Hippocampal formation (tissue), 2 donors: ENCODE data around the gene FETUB.

Source experiments
- DNase-seq, 2 donors: peaks; one replicate each; lab custom pipeline; 2025; lab: John Stamatoyannopoulos, UW

FETUB gene

DNA sequence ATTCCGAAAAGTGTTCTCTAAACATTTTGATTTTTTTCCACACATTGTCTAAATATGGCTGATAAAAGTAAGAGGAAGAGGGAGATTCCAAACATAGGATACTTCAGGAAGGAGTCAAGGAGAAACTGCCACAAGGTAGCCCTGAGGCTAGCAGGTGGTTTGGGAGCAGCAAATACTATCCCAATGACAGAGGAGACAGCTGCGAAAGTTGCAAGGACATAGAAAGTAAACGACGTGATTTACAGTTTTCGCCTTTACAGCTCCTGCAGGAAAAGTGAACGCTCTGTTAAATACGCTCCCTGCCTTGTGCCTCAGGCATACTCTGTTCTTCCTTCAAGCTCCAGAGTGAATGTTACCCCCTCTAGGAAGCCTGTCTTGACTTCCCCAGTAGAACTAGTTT is 3.7 kb upstream of the FETUB start:
- DNase-seq, result no peak

DNA sequence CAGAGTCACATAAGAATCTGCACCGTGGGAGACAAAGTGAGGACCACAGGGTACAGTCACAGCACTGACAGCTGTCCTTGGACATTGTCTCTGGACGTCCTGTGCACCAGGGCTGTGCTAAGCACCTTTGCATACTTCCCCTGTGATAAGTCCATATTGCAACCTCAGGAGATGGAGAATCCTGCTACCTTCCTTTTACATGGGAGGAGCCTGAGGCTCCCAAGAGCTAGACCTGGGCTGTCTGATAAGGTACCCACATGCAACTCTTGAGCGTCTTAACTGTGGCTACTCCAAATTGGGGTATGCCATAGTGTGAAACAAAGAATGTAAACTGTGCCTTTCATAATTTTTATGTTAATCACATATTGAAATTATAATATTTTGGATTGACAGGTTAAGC is 2.5 kb upstream of the FETUB start:
- DNase-seq, result no peak

DNA sequence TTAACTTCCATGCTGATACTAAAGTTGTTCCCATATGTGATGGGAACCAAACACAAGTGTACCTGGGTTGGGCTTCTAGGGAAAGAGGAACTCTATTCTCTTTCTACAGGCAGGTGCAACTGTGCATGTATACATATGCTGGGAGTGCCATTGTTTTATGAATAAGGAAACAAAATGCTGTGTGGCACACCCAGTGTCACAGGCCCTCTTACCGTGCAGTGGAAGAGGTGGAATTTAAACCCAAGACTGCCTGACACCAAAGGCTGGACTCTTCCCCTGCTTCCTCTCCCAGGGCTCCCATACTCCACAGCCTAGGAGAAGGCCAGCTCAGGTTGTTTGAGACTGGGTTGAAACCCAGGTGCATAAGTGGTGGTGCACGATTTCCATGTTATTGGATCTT is 1.9 kb upstream of the FETUB start:
- DNase-seq, result no peak

DNA sequence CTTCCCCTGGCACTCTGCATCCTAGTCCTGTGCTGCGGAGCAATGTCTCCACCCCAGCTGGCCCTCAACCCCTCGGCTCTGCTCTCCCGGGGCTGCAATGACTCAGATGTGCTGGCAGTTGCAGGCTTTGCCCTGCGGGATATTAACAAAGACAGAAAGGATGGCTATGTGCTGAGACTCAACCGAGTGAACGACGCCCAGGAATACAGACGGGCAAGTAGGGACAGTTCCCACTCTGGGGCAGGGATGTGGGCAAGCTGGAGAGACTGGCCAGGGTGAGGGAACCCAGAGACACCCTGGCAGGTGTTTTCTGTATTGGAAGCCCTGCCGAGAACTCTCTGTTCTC is 247 bp downstream of the FETUB start:
- DNase-seq, result peak in 1 of 2 donors; percentile 10

DNA sequence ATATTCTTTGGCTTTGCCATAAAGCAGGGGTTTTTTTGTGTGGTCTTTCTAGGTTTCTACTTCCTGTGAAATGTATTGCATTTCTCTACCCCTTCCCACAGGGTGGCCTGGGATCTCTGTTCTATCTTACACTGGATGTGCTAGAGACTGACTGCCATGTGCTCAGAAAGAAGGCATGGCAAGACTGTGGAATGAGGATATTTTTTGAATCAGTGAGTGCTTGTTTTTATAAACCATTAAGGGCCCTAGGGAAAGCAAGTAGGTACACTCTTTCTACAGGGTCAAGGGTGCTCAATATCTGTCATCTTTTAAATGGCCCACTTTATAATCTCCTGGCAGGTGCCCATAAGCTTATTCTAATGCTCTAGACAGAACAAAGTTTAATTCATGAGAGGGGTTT is 730 bp downstream of the FETUB start:
- no peak for DNase-seq

DNA sequence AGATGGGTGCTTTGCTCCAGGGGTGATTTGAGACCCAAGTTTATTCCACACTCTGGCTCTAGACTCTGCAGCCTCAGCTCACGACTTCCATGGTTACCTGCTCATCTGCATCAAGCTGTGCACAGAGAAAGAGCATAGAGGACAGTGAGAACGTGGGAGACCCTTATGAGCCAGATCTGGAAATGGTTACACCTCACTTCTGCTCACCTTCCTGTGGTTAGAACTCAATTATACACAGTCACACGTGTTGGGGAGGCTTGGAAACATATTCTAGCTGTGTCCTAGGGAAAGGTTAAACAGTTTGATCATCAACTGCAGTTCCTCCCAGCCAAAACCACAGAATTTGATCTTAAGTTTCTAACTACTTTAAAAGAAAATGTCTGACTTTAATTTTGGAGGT is 1.8 kb downstream of the FETUB start:
- DNase-seq, result no peak

DNA sequence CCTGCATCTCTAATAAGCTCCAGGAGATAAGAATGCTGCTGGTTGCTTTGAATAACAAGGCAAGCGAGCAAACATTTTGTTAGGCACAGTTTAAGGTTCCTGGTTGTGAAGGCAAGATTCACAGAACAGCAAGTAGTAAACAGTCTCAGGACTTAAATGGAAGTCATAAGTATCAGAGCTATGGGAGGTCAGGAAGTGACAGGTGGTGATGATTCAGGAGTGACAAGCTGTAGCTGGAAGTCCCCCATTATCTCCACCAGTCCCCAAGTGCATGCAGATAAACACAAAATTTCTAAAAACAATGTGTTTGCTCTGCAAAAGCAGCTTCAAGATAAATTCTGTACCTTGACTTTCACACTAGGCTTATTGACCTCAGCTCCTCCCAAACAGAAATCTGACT is 3.3 kb downstream of the FETUB start:
- DNase-seq, result no peak

DNA sequence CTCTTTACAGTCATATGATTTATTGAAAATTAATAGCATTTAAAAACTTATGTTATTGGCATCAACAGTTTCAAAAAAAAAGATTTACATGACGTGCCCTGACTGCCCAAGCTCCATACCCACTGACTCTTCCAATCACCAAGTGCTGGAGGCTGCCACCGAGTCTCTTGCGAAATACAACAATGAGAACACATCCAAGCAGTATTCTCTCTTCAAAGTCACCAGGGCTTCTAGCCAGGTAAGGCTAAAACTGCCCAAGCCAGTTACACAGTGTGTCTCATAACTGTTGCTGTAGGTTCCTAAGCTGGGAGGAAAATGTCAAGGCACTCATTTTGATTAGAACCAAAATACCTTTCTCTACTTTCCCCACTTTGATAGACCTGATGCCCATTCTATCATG is 4.5 kb downstream of the FETUB start:
- no peak for DNase-seq

DNA sequence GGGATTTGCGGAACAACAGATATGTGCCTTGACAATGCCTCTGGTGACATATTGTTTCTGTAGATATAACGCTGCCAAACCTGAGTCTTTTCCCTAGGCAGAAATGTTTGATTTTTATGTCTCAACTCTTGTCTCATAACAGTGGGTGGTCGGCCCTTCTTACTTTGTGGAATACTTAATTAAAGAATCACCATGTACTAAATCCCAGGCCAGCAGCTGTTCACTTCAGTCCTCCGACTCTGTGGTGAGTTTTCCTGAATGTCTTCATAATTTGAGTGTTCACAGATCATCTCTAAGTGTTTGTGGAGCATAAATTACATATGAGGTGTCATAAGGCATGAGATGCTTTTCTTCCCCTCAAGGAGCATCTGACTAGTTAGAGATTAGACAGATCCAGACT is 5.9 kb downstream of the FETUB start:
- DNase-seq, result no peak

DNA sequence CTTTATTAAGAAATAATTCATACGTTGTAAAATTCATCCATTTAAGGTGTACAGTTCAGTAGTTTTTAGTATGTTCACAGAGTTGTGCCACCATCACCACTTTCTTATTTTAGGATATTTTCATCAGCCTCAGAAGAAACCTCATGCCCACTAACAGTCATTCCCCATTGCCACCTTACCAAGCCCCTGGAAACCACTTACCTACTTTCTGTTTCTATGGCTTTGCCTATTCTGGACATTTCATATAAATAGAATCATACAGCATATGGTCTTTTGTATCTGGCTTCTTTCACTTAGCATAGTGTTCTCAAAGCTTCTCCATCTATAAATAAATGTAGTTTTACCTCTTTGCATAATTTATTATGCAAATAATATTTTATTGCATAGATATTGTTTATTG is 6.6 kb downstream of the FETUB start:
- DNase-seq, result no peak

DNA sequence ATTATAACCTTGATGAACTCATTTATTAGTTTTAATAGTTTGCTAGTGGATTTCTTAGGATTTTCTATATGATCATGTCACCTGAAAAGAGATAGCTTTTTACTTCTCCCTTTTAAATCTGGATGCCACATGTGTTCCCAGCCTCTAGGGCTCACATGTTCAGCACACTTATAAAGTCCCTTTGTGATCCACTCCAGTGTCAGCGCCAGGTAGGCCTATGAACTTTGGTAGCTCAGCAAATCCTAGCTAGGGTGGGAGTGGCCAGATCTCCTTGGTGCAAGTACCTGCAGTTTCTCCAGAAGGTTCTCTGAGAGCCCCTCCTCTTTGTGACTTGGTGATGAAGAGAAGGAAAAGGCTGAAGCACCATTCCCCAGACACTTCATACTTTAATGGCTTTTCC is 8.7 kb downstream of the FETUB start:
- no peak for DNase-seq

DNA sequence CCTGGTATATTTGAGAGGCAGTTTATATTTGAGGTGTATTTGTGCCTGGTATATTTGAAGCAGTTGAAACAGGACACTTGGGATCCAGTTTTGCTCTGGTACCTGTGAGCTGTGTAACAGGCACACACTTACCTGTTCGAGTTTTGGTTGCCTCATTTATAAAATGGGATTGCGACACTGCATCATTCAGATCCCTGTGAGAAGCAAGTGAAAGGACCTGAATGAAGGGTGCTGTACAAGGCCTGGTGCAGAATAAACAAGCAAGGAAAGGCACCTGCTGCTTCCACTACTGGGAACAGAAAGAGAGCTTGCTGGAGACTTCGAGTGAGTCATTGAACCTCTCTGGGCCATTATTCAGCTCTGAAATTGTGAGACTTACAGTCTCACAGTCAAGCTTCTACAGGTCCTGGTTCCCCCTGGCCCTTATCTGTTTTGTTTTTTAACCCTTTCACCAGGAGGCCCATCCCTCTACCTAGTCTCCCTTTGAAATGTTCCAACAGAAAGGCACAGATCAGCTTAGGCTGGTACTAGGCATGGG is 11.5 kb downstream of the FETUB start:
- no peak for DNase-seq

DNA sequence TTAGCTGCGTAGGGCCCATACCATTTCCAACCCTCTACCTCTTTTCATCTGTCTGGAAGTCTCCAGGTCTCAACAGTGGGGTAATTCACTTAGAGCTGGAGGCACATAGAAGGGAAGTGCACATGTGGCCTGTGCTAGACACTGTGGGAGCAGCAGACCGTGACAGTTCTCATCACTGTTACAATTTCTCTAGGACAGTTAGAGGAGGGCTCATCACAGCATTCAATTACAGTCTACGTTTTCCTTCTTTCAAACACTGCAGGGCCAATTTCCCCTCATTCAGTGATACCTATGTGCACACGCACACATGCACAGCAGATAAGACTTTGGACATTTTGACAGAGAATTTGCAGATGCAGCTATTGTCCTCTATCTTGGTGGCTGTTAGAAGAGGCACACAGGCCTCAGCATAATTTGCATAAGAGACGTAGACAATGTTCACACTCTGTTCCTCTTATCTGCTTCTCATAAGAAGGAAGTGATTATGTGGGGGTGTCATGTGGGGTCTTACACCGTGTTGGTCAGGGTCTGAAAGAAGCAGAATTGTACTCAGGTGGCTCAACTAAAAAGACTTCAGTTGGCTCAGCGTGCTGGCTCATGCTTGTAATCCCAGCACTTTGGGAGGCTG is 13.0 kb downstream of the FETUB start:
- no peak for DNase-seq

DNA sequence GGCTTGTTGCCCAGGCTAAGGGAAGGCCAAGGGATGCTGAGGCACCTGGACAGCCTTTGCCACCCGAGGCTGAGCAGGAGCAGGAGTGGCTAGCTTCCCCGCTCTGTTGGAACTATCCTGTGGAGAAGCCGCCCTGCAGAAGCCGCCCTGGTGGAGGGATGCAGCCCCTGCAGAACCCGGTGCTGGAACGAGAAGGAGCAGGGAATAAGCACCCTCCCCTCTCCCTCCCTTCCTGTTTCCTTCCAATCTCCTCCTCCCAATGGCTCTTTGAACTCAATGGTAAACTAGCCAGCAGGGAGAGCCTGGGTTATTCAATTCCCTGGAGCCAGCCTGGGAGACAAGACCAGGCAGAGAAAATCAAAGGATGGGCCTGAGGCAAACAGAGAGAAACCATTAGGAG is 13.8 kb downstream of the FETUB start:
- DNase-seq, result no peak

DNA sequence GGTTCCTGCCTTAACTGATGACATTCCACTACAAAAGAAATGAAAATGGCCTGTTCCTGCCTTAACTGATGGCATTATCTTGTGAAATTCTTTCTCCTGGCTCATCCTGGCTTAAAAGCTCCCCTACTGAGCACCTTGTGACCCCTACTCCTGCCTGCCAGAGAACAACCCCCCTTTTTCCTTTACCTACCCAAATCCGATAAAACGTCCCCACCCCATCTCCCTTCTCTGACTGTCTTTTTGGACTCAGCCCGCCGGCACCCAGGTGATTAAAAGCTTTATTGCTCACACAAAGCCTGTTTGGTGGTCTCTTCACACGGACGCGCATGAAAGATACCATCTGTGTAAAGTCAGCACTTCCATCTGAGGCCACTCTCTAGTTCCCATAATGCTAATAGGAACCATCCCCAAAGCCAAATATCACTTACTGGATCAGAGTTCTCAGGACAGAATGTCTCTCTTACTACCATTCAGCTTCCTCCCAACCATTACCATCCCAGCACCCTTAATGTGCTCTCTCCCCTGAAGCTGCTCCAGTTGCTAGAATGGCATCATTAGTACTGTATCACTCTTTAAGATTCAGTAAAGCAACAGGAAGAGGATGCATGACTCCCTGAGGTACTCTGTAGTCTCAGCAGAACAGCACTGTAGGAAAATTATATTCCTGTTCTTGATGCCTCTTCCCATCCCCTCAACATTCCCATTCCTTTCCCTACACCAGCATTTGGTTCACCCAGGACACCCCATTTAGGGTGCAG is 23.3 kb downstream of the FETUB start:
- DNase-seq, result no peak

DNA sequence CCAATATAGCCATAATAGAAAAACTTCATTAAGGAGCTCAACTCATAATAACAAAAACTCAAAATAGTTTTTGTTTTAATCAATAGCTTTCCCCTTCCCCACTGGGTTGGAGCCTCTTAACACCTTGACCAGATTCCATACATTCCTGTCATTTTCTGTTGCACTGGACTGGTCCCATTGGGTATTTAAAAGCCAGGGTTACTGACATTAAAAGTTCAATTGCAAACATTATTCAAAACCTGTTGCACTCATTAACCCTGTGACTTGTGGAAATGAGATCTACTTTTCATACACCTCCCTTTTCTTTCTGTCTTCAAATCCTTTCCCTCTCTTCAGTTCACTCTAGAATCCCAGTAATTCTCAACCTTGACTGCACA is 23.9 kb downstream of the FETUB start:
- no peak for DNase-seq

DNA sequence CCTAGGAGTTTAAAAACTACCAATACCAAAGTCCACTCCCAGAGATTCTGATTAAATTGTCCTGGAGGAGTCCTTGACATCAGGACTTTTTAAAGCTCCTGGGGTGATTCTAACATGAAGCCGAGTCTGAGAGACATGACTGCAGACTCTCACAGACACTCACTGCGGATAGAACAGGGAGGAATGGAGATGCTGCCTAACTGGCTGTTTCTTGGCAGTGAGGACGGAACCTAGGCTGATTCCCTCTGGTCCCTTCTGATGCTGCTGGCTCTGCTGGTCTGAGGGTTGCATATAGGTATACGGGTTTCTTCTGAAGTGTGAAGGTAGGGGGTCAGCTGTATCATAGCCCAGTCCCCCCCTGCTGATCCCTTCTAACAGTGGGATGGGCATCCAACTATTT is 24.3 kb downstream of the FETUB start:
- no peak for DNase-seq

DNA sequence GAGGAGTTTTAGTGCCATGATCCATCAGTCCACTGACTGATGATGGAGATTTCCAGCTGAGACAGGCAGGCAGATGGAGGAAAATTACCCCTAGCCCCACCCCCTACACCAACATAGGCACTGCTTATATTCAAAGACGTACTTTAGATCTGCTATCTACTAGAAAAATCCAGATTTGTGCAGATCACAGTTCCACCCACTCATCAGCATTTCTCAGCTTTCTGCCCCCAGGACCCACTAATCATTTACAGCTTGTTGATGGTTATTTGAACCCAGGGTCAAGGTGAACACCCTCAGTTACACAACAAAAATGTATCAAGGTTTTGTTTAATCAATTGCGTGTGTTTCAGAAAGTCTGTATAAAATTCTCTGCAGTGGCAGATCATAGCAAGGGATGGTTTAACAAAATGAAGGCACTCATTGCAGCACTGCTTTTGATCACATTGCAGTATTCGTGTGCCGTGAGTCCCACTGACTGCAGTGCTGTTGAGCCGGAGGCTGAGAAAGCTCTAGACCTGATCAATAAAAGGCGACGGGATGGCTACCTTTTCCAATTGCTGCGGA is 25.5 kb downstream of the FETUB start, which contains the start of gene HRG:
Gene HRG (plus strand): TSS at position 390 of the 564 bp plus-strand sequence. CDS start 18 bp downstream, at position 408.
- no peak for DNase-seq

DNA sequence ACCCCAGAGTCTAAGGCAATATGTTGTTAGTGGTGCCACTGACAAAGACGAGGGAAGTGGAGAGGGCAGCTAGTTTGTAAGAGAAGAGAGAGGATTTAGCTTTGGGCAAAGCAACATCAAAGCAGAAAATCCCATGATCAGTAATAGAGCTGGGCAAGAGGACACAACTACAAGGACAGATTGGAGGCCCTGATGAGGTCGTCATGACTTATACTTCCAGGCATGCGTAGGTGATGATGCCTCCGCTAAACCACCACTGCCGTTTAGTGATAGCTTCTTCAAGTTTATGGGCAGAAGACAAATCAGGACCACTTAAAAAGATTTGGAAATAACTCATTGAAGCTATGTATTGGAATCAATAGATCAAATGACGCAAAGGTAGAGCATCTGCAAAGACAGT is 28.2 kb downstream of the FETUB start:
- no peak for DNase-seq

DNA sequence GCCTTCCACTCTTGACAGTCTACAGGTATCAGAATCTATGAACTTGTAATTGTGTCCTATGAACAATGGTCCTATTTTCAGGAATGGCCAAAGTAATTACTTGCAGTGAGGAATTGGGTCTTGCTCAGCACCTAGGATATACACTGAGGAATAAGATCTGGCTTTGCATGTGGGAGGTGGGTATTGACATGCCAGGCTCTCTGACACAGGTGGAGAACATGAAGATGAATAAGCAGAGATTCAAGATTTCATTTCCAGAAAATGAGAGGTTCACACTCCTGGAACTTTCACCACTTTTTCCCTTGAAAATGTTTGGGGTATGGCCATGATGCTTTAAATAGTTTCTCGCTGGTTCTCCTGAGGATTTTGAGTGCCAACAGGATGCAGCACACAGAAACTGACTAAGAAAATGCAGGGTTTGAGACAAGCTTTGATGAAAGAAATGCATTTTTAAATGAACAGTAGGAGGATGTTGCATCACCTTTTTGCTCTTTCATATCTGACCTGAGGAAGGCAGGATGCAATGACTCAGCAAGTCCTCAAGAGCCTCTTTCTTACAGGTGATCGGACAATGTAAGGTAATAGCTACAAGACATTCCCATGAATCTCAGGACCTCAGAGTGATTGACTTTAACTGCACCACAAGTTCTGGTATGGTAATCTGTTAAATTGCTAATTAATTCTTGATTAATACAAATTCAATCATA is 29.3 kb downstream of the FETUB start:
- no peak for DNase-seq

DNA sequence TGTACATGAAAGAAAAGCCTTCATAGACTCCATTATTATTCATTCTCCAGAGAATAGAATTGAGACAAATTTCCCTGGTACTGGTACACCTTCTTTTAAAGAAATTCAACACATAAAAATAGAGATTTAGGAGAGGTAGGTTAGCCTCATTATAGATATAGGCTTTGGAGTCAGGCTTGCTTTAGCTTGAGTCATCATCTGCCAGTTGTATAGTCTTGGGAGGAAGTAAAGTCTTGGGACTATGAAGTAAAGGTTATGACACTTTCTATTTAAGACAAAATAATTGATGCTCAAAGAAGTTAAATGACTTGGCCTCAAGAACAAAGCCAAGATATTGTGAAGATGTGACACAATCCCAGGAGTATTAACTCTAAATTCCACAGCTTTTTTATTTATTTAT is 30.0 kb downstream of the FETUB start:
- no peak for DNase-seq

DNA sequence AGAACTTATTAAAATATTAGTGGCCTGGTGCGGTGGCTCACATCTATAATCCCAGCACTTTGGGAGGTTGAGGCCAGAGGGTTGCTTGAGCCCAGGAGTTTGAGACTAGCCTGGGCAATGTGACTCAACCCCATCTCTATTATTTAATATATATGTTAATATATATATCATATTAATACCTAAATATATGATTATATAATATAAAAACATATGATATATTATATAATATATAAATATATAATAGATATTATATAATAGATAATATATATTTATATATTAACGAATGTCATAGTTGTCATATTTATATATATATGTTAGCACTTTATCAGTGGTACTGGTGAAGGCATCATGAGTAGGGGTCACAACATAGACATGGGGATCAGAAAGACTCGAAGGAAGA is 30.9 kb downstream of the FETUB start:
- no peak for DNase-seq

DNA sequence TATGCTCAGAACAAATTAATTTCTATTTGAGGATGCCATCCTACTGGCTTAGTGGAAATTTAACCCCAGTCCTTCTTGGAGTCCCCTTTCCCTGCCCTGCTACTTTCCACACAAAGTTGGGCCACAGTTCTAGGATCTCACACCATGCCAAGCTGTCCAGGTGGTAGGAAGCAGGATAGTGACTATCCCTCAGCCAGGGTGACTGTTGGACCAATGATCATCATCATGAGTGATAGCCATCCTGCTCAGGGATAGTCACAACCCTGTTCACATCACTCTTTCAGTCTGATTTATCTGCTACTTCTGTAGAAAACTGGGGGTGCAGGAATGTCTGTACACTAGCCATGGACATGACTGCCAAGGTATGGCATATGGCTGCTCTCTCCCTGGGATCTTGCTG is 38.4 kb downstream of the FETUB start:
- no peak for DNase-seq
